SJCRH30 (cell line): Measurements from ENCODE around the gene TPSD1. TPM values are rescaled to one million over a fixed set of nuclear protein-coding genes. Genes with fewer than 3 reads are reported as not detected.
"Not testable (repeated sequence)": the region's sequence is repeated elsewhere in the genome, so short reads cannot be mapped to it uniquely, and the experiment has no call there.

Experiments used
- DNase-seq, 2 experiments: peaks; one replicate each; pipeline ENCODE4 v3.0.0-alpha.2; 2015 to 2020
- H3K27ac ChIP-seq: fragments of 250-450 bp; sonication (Bioruptor Pico); 2 replicates; pipeline ENCODE4 v1.5.1; 2020; ENCODE audit warnings: mild to moderate bottlenecking, moderate library complexity
- H3K27me3 ChIP-seq: fragments of 250-450 bp; sonication (Bioruptor Pico); 2 replicates; pipeline ENCODE4 v1.5.1; 2020; ENCODE audit warnings: mild to moderate bottlenecking, moderate library complexity
- H3K36me3 ChIP-seq: fragments of 250-450 bp; sonication (Bioruptor Pico); 2 replicates; pipeline ENCODE4 v1.5.1; 2020; ENCODE audit warnings: mild to moderate bottlenecking, moderate library complexity
- H3K4me1 ChIP-seq: fragments of 250-450 bp; sonication (Bioruptor Pico); 2 replicates; pipeline ENCODE4 v1.5.1; 2020; ENCODE audit warnings: mild to moderate bottlenecking, moderate library complexity
- H3K4me3 ChIP-seq: fragments of 250-450 bp; sonication (Bioruptor Pico); 2 replicates; pipeline ENCODE4 v1.5.1; 2020; ENCODE audit warnings: mild to moderate bottlenecking, moderate library complexity
- H3K9me3 ChIP-seq: fragments of 250-450 bp; sonication (Bioruptor Pico); replicated peaks from 2 replicates; pipeline ENCODE4 v1.5.1; 2020; ENCODE audit warnings: mild to moderate bottlenecking, moderate library complexity
- total RNA-seq: library from RNA; depleted of rRNA; stranded (reverse); fragments of >200 nt; shearing (Covaris generic); gene quantifications from 2 replicates; pipeline ENCODE4 v1.2.3, GENCODE V29; 2014

The TPSD1 gene
- total RNA-seq, 1 experiment from 2014 or later: not detected

DNA sequence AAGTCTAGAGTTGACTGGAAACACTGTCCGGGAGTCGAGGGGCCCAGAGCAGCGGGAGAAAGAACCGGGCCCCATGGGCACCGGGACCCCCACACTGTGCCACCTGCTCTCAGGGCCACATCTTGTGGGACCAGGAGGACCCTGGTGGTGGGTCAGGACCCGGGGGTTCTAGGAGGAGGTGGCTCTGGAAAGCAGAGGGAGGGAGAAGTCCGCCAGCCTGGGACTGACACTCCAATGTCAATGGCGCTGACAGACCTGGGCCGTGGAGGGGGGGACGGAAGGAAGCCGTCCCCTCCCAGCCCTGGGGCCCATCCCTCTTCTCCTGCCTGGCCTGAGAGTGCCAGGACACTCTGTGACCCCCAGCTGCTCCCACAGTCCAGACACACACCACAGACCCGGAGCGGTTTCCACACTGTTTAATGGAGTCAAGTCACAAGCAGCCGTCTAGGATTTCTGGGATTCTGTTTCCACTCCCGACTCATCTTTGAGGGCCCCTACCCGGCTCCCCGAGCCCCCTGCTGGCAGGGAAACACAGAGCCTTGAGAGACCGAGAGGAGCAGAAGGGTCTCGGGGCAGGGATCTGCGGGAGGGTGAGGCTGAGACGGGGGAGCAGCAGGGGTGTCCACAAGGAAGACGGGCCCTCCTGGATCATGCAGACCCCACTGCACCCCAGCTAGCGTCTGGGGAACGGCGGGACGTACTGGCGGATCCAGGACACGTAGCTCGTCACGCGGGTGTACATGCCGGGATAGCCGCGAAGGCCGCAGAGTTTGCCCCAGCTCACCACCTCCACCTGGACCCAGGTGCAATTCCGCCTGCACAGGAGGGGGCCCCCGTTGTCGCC lies 30.0 kb downstream of the TPSD1 start:
- Histone ChIP-seq H3K4me1 (peaks cover 12% of the 10 kb centered on the region), H3K36me3 (no peaks in the 10 kb centered on the region), H3K27ac (no peak overlapping the region), H3K4me3 (no peak overlapping the region), H3K9me3 (no peaks in the 10 kb centered on the region), H3K27me3 (peaks cover 73% of the 10 kb centered on the region)
- no peak for DNase-seq

DNA sequence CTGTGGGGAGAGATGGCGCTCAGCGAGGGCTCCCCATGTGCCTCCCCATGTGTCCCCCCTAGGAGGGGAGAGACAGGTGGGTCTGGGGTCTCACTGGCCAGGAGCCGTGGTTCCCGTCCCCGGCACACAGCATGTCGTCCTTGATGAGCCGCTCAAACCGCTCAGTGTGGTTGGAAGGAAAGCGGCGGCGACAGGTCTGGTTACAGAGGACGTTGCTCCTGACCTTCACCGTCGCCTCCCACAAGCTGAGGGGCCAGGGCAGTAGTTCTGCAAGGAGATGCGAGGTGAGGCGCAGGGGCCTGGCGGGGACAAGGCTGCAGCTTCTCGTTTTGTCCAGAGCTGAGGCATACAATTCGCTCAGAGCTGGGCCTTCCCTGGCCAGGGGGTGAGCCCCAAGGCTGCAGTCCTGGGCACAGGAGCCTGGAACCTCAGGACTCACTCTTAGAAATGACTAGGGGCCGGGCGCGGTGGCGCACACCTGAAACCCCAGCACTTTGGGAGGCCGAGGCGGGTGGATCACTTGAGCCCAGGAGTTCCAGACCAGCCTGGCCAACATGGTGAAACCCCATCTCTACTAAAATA lies 30.7 kb downstream of the TPSD1 start:
- H3K4me1 ChIP-seq: peaks cover 12% of the 10 kb centered on the region
- H3K27ac ChIP-seq: no peak overlapping the region
- H3K9me3 ChIP-seq: no peaks in the 10 kb centered on the region
- H3K4me3 ChIP-seq: no peak overlapping the region
- peaks cover 75% of the 10 kb centered on the region for H3K27me3 ChIP-seq
- no peak for DNase-seq
- no peaks in the 10 kb centered on the region for H3K36me3 ChIP-seq

DNA sequence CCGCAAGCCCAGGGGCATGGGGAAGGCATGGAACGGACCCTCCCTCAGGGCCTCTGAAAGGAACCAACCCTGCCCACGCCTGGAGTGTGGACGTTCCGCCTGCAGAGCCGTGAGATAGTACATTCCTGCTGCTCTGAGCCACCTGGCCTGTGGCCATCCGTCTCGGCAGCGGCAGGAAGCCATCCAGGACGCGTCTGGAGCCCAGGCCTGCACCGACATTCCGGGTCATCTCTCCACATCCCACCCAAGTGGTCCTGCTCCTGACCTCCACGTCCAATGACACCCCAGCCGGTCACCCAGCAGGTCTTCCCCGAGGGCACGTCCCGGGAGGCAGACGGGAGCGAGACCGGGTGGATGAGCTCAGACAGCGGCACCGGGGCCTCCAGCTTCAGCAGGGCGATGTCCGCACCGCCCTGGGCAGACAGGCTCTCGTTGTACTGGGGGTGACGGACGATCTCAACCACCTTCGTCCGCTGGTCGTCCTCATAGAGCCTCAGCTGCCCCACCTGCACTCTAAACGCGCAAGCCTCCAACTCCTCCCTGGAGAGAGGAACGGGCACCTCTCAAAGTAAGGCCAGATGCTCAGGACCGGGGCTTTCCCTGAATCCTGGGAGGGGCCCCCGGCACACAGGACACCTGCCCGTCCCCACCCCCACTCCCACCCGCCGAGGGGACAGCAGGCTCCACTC lies 32.3 kb downstream of the TPSD1 start:
- peaks cover 12% of the 10 kb centered on the region for H3K4me1 ChIP-seq
- H3K36me3 ChIP-seq: no peaks in the 10 kb centered on the region
- DNase-seq: no peak
- peaks cover 66% of the 10 kb centered on the region for H3K27me3 ChIP-seq
- no peaks in the 10 kb centered on the region for H3K9me3 ChIP-seq
- no peak overlapping the region for H3K4me3 ChIP-seq
- H3K27ac ChIP-seq: no peak overlapping the region

DNA sequence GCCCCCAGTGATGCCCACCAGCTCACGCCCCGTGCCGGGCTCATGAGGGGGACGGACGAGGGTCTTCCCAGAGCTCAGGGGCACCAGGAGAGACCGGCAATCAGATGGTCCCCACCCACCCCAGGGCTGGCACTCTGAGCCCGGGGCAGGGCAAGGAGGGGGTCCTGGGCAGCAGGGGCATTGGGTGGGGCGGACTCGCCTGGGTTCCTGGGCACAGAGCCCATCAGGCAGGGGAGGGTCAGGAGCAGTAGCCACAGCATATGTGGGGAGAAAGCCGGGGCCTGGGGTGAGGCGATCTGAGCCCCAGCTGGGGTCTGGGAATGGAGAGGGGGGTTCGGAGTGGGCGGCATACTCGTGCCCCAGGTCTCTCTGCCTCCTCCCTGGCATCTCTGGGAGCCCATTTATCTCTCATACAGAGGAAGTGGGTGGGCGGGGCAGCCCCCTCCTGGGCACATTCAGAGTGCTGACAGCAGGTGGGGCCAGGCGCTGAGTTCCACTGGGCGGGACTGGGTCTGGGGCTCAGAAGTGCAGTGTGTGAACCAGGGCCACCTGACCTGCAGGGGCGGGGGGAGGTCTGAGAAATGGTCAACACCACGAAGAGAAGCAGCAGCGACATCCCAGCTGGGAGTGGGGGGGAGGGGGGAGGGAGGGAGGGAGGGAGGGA lies 33.1 kb downstream of the TPSD1 start:
- no peaks in the 10 kb centered on the region for H3K9me3 ChIP-seq
- H3K4me1 ChIP-seq: peaks cover 4% of the 10 kb centered on the region
- H3K36me3 ChIP-seq: no peaks in the 10 kb centered on the region
- H3K4me3 ChIP-seq: no peak overlapping the region
- no peak overlapping the region for H3K27ac ChIP-seq
- DNase-seq: no peak
- peaks cover 58% of the 10 kb centered on the region for H3K27me3 ChIP-seq

DNA sequence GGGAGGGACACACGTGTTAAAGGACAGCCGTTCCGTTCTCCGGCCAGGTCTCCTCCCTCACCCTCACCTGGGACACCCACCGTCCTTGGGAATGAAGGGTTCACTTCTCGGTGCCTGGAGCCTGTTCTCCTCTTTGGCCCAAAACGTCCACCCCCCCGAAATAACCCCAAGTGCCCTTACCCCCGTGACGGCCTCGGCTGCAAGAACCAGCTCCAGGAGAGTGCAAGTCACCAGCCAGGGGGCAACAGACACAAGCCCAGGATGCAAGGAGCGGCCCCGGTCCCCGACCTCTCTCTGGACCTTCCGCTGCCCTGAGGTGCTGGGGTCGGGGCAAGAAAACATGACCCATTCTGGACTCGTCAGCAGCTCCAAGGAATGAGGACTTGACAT lies 33.6 kb downstream of the TPSD1 start:
- H3K9me3 ChIP-seq: no peaks in the 10 kb centered on the region
- no peaks in the 10 kb centered on the region for H3K4me1 ChIP-seq
- H3K4me3 ChIP-seq: no peak overlapping the region
- H3K27ac ChIP-seq: no peak overlapping the region
- no peak for DNase-seq
- H3K27me3 ChIP-seq: peaks cover 57% of the 10 kb centered on the region
- no peaks in the 10 kb centered on the region for H3K36me3 ChIP-seq

DNA sequence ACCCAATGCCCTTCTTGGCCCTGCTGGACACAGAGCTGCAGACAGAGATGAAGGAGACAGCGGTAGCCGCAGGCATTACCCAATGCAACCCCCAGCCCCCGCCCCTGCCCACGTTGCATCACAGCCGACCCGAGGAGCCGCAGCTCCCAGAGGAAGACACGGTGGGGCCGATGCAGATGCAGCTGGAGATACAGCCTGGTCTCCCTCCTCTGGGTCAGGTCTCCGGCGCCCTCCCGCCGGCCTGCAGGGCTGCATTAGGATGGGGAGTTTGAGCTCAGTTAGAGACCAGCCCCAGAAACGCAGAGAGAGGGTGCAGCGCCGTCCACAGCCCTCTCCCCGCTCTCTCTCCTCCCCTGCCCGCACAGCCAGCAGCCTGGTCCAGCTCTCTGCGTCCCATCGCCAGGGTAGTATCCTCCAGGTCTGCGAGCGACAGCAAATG lies 34.2 kb downstream of the TPSD1 start:
- Histone ChIP-seq H3K4me3 (no peak overlapping the region), H3K4me1 (no peaks in the 10 kb centered on the region), H3K27me3 (peaks cover 58% of the 10 kb centered on the region), H3K9me3 (no peaks in the 10 kb centered on the region), H3K27ac (no peak overlapping the region), H3K36me3 (no peaks in the 10 kb centered on the region)
- DNase-seq: no peak

DNA sequence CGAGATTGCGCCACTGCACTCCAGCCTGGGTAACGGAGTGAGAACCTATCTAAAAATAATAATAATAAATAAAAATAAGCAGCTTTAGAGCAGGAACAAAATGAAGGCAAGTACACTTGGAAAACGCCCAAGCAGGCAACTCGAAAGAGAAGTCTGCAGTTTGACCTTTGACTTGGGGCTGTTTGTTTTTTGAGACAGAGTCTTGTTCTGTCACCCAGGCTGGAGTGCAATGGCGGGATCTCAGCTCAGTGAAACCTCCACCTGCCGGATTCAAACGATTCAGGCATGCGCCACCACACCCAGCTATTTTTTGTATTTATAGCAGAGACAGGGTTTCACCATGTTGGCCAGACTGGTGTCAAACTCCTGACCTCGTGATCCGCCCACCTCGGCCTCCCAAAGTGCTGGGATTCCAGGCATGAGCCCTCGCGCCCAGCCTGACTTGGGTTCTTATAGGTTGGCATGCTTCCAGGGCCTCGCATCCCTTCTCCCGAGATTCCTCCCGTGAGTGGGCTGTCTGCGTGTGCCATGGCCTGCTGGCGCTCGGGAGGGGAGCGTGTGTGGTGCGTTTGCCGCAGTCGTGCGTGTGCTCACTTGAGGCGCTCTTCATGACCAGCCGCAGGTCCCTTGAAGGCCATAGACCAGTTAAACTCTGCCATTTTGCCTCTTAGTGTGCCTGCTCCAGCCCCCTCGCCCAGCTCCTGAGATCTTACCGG lies 35.1 kb downstream of the TPSD1 start:
- DNase-seq: no peak
- Histone ChIP-seq H3K27ac (no peak overlapping the region), H3K4me1 (no peaks in the 10 kb centered on the region), H3K27me3 (peaks cover 57% of the 10 kb centered on the region), H3K9me3 (no peaks in the 10 kb centered on the region), H3K4me3 (no peak overlapping the region), H3K36me3 (no peaks in the 10 kb centered on the region)

DNA sequence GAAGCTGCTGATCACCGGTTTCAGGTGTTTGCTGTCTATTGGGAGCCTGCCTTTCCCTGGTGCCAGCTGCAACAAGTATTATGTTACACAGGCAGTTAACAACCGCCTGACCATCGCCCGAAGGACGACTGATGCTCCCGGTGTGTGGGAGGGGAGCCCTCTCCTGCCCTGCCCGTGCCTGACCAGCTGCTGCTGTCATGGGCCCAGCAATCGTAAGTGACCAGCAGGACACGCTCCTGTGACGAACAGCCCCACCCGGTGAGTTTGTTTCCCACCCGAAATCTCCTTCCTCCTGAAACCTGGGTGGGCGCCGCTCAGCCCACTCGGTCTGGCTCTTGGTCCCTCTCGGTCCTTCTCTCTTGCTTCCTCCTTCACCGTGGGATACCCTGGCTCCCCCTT lies 35.7 kb downstream of the TPSD1 start:
- no peak overlapping the region for H3K27ac ChIP-seq
- no peak overlapping the region for H3K4me3 ChIP-seq
- no peaks in the 10 kb centered on the region for H3K4me1 ChIP-seq
- peak; percentile 32 to 41 for DNase-seq
- no peaks in the 10 kb centered on the region for H3K9me3 ChIP-seq
- peaks cover 53% of the 10 kb centered on the region for H3K27me3 ChIP-seq
- no peaks in the 10 kb centered on the region for H3K36me3 ChIP-seq

DNA sequence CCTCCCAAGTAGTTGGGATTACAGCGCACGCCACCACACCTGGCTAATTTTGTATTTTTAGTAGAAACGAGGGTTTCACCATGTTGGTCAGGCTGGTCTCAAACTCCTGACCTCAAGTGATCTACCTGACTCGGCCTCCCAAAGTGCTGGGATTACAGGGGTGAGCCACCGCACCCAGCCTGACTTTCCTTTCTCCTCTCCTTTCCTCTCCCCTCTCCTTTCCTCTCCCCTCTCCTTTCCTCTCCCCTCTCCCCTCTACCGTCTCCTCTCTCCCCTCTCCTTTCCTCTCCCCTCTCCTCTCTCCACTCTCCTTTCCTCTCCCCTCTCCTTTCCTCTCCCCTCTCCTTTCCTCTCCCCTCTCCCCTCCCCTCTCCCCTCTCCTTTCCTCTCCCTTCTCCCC lies 36.3 kb downstream of the TPSD1 start:
- not testable (repeated sequence) for H3K4me1 ChIP-seq, H3K36me3 ChIP-seq, H3K4me3 ChIP-seq, H3K27ac ChIP-seq, H3K9me3 ChIP-seq, DNase-seq
- peaks cover 53% of the 10 kb centered on the region for H3K27me3 ChIP-seq

DNA sequence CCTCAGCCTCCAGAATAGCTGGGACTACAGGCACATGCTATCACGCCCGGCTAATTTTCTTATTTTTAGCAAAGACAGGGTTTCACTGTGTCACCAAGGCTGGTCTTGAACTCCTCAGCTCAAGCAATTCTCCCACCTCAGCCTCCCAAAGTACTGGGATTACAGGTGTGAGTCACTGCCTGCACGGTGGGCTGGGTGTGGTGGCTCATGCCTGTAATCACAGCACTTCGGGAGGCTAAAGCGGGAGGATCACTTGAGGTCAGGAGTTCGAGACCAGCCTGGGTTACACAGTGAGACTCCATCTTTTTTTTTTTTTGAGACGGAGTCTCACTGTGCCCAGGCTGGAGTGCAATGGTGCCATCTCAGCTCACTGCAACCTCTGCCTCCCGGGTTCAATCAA lies 36.9 kb downstream of the TPSD1 start:
- not testable (repeated sequence) for H3K4me1 ChIP-seq, H3K4me3 ChIP-seq, H3K36me3 ChIP-seq, DNase-seq, H3K27ac ChIP-seq, H3K9me3 ChIP-seq
- peaks cover 49% of the 10 kb centered on the region for H3K27me3 ChIP-seq

DNA sequence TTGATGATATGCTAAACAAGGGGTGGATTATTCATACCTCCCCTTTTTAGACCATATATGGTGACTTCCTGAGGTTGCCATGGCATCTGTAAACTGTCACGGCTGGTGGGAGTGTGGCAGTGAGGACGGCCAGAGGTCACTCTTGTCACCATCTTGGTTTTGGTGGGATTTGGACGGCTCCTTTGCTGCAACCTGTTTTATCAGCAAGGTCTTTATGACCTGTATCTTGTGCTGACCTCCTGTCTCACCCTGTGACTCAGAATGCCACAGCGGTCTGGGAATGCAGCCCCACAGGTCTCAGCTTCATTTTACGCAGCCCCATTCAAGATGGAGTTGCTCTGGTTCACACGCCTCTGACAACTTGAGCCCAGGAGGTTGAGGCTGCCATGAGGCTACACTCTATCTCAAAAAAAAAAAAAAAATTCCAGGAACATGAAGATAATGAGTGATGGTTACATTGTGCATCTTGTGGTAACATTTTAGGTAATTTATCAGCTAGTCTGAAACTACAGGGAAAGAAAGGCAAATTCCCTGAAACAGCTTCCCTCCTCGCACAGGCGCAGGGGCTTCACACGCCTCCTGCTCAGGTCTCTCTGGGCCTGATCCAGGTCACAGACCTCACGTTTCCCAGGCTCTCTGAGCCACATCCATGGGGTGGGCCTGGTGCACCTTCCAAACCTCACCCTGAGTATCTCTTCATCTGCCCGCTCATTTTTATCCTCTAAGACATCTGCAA lies 38.2 kb downstream of the TPSD1 start:
- Histone ChIP-seq H3K27me3 (peaks cover 43% of the 10 kb centered on the region), H3K36me3 (no peaks in the 10 kb centered on the region), H3K9me3 (no peaks in the 10 kb centered on the region), H3K4me3 (no peak overlapping the region), H3K4me1 (no peaks in the 10 kb centered on the region), H3K27ac (no peak overlapping the region)
- no peak for DNase-seq

DNA sequence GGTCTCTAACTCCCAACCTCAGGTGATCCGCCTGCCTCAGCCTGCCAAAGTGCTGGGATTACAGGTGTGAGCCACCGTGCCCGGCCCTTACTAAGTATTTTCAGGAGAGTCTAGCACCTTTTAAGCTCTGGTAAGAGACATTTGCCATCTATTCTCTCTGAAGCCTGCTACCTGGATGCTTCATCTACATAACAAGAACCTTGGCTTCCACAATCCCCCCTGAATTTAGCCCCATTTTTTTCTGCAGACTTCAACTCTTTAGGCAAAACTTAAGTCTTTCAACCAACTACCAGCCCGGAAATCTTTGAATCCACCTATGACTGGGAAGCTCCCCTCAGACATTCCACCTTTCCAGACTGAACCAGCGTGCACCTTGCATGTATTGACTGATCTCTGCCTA lies 39.6 kb downstream of the TPSD1 start:
- no peak for DNase-seq
- Histone ChIP-seq H3K9me3 (no peaks in the 10 kb centered on the region), H3K4me1 (no peaks in the 10 kb centered on the region), H3K27me3 (peaks cover 41% of the 10 kb centered on the region), H3K4me3 (no peak overlapping the region), H3K27ac (no peak overlapping the region), H3K36me3 (no peaks in the 10 kb centered on the region)

DNA sequence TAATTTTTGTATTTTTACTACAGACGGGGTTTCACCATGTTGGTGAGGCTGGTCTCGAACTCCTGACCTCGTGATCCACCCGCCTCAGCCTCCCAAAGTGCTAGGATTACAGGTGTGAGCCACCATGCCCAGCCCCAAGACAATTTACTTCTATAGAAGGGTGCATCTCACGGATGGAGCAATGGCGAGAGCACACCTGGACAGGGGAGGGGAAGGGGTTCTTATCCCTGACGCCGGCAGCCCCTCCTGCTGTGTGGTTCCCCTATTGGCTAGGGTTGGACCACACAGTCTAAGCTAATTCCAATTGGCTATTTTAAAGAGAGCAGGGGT lies 40.8 kb downstream of the TPSD1 start:
- not testable (repeated sequence) for H3K4me1 ChIP-seq, H3K27ac ChIP-seq, DNase-seq, H3K4me3 ChIP-seq, H3K36me3 ChIP-seq, H3K9me3 ChIP-seq
- H3K27me3 ChIP-seq: peaks cover 39% of the 10 kb centered on the region

DNA sequence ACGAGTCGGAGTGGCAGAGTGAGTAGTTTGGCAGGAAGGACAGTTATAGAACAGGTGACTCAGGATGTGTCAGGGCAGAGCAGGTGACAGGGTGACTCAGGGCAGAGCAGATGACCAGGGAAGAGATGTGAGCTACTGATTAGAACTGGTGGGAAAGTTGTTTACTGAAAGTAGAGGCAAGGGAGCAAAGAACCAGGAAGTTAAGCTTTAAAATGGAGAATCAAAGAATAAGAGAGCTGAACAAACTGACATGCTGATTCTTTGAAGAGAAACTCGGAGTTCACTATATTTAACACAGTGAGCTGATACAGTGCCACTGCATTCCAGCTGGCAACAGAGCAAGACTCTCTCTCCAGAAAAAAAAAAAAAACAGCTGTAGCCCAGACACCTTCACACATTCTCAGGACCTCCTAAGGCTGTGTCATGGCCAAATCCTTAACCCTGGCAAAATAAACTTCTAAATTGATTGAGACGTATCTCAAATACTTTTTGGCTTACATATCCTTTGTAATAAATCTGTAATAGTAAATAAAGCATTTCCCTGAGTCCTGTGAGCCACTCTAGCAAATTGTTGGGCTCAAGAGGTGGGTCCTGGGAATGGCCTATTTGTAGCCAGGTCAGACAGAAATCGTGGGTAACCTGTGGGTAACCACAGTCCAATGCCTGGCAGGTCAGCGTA lies 41.3 kb downstream of the TPSD1 start:
- no peak overlapping the region for H3K27ac ChIP-seq
- H3K27me3 ChIP-seq: peaks cover 35% of the 10 kb centered on the region
- no peak for DNase-seq

More for the DNA sequence above, 41.3 kb downstream of the TPSD1 start:
- no peaks in the 10 kb centered on the region for H3K9me3 ChIP-seq
- H3K36me3 ChIP-seq: no peaks in the 10 kb centered on the region
- H3K4me1 ChIP-seq: no peaks in the 10 kb centered on the region
- H3K4me3 ChIP-seq: no peak overlapping the region
